ENCODE data around the gene HSD17B10. TPM values are rescaled to one million over a fixed set of nuclear protein-coding genes. Genes with fewer than 3 reads are reported as not detected.

HSD17B10 gene
- total and polyA plus RNA-seq, 2 of the 13 experiments (the other 11 are each of a cell fraction or from before 2014, with no cell fraction given): 68.7 to 84.7 TPM

GRCh38 chrX:53449632-53450031 is 15.5 kb upstream of the HSD17B10 start:
- H3K9me3 ChIP-seq (ENCODE audit: low read length): no peaks in the 10 kb centered on the region
- H3K27me3 ChIP-seq (ENCODE audit: control insufficient read depth in 1 of 2, insufficient read depth in 2 of 2, low read length in 2 of 2): no peaks in the 10 kb centered on the region
- no peaks in the 10 kb centered on the region for H3K79me2 ChIP-seq (ENCODE audit: insufficient read depth, low read length)
- no TSS peak for BruUV-seq (replicated peaks)
- H4K20me1 ChIP-seq (ENCODE audit: insufficient read depth, low read length): no peaks in the 10 kb centered on the region
- H3K4me1 ChIP-seq (ENCODE audit: insufficient read depth, low read length): no peaks in the 10 kb centered on the region
- no peak overlapping the region for H2AFZ ChIP-seq (ENCODE audit: low read length)
- no peak overlapping the region for H3K27ac ChIP-seq (ENCODE audit: extremely low read length, insufficient read depth, low read length)
- intact Hi-C loops (cut with micrococcal nuclease; ENCODE audit: unreplicated experiment) (no loop called here), in situ Hi-C loops (cut with HindIII; ENCODE audit: extremely low pct_ligation_motif_present, low pct_unique_long_range_greater_than_20kb) (loop anchor here (10.0 kb wide), 1 partner anchor 135 kb away; no protein-coding TSS in a partner anchor)
- no peak for DNase-seq (ENCODE audit: low spot score)
- POLR2A ChIA-PET: no interaction called here
- H3K4me3 ChIP-seq (replicated peaks in 1 of 3; ENCODE audit: insufficient read depth in 1 of 3, low read depth in 2 of 3, low read length in 3 of 3): no peak overlapping the region
- 32% methylated on average over 3 of the region's 3 CpGs for WGBS (ENCODE audit: low lambda C conversion rate)
- ATAC-seq: no peak
- TF ChIP-seq SRSF9 (IDR thresholded peaks at IDR 0.05; ENCODE audit: borderline replicate concordance, insufficient read depth, low read depth, low read length, poor library complexity, severe bottlenecking) (no peak), ZNF567 (CRISPR knock-in tag; IDR thresholded peaks at IDR 0.05; ENCODE audit: borderline replicate concordance) (no peak), ZKSCAN5 (CRISPR knock-in tag; IDR thresholded peaks at IDR 0.05) (no peak), YY1 (IDR thresholded peaks at IDR 0.05; ENCODE audit: insufficient read depth, insufficient replicate concordance, low read depth, low read length) (no peak), ZNF878 (CRISPR knock-in tag; IDR thresholded peaks at IDR 0.05) (no peak), NFE2L1 (CRISPR knock-in tag; IDR thresholded peaks at IDR 0.05; ENCODE audit: borderline replicate concordance) (no peak), ZNF263 (CRISPR knock-in tag; IDR thresholded peaks at IDR 0.05) (no peak), ADNP (CRISPR knock-in tag; IDR thresholded peaks at IDR 0.05) (no peak)
- TF ChIP-seq, protein P1, sequence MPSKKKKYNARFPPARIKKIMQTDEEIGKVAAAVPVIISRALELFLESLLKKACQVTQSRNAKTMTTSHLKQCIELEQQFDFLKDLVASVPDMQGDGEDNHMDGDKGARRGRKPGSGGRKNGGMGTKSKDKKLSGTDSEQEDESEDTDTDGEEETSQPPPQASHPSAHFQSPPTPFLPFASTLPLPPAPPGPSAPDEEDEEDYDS (CRISPR knock-in tag; IDR thresholded peaks at IDR 0.05): no peak
- TF ChIP-seq, protein P2, sequence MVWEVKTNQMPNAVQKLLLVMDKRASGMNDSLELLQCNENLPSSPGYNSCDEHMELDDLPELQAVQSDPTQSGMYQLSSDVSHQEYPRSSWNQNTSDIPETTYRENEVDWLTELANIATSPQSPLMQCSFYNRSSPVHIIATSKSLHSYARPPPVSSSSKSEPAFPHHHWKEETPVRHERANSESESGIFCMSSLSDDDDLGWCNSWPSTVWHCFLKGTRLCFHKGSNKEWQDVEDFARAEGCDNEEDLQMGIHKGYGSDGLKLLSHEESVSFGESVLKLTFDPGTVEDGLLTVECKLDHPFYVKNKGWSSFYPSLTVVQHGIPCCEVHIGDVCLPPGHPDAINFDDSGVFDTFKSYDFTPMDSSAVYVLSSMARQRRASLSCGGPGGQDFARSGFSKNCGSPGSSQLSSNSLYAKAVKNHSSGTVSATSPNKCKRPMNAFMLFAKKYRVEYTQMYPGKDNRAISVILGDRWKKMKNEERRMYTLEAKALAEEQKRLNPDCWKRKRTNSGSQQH (CRISPR knock-in tag; IDR thresholded peaks at IDR 0.05; ENCODE audit: low read depth): no peak
- TF ChIP-seq, protein P3, sequence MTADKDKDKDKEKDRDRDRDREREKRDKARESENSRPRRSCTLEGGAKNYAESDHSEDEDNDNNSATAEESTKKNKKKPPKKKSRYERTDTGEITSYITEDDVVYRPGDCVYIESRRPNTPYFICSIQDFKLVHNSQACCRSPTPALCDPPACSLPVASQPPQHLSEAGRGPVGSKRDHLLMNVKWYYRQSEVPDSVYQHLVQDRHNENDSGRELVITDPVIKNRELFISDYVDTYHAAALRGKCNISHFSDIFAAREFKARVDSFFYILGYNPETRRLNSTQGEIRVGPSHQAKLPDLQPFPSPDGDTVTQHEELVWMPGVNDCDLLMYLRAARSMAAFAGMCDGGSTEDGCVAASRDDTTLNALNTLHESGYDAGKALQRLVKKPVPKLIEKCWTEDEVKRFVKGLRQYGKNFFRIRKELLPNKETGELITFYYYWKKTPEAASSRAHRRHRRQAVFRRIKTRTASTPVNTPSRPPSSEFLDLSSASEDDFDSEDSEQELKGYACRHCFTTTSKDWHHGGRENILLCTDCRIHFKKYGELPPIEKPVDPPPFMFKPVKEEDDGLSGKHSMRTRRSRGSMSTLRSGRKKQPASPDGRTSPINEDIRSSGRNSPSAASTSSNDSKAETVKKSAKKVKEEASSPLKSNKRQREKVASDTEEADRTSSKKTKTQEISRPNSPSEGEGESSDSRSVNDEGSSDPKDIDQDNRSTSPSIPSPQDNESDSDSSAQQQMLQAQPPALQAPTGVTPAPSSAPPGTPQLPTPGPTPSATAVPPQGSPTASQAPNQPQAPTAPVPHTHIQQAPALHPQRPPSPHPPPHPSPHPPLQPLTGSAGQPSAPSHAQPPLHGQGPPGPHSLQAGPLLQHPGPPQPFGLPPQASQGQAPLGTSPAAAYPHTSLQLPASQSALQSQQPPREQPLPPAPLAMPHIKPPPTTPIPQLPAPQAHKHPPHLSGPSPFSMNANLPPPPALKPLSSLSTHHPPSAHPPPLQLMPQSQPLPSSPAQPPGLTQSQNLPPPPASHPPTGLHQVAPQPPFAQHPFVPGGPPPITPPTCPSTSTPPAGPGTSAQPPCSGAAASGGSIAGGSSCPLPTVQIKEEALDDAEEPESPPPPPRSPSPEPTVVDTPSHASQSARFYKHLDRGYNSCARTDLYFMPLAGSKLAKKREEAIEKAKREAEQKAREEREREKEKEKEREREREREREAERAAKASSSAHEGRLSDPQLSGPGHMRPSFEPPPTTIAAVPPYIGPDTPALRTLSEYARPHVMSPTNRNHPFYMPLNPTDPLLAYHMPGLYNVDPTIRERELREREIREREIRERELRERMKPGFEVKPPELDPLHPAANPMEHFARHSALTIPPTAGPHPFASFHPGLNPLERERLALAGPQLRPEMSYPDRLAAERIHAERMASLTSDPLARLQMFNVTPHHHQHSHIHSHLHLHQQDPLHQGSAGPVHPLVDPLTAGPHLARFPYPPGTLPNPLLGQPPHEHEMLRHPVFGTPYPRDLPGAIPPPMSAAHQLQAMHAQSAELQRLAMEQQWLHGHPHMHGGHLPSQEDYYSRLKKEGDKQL (CRISPR knock-in tag; IDR thresholded peaks at IDR 0.05; ENCODE audit: low read depth): no peak
- H3K9ac ChIP-seq (ENCODE audit: insufficient read depth, low read depth, low read length): no peak overlapping the region
- H3K4me2 ChIP-seq (ENCODE audit: low read depth, low read length): no peak overlapping the region
- CTCF ChIA-PET (ENCODE audit: low intra/inter-chr PET ratio, low total read pairs): no interaction called here
- no peak for FAIRE-seq
- H3K36me3 ChIP-seq (replicated peaks in 1 of 2; ENCODE audit: control insufficient read depth in 1 of 2, insufficient read depth in 2 of 2, low read length in 2 of 2): no peaks in the 10 kb centered on the region

All from HepG2 (cell line).